ENCODE data around the gene CIT. TPM values are rescaled to one million over a fixed set of nuclear protein-coding genes. Genes with fewer than 3 reads are reported as not detected.

Gene CIT
- total and polyA plus RNA-seq, 9 of the 15 experiments (the other 6 are each of a cell fraction or from before 2014, with no cell fraction given), result 1.1 to 46.7 (median 21.3) TPM

GRCh38 chr12:119667577-119668323 lies 209.4 kb downstream of the CIT start, which contains the start of gene PRKAB1 (continued):
- TF ChIP-seq JUND (IDR thresholded peaks at IDR 0.05; ENCODE audit: borderline replicate concordance, low read depth, low read length) (peak; percentile 58), JUND (tag; IDR thresholded peaks at IDR 0.05; ENCODE audit: borderline replicate concordance, low read depth, low read length) (peak; percentile 29; the same call in 1 of the 3 replicates), SAP30 (IDR thresholded peaks at IDR 0.05; ENCODE audit: borderline replicate concordance, insufficient read depth, low read depth, low read length, poor library complexity, severe bottlenecking) (peak; percentile 71), PBX2 (CRISPR knock-in tag; IDR thresholded peaks at IDR 0.05; ENCODE audit: low read depth) (no peak), PBX2 (tag; conservative IDR thresholded peaks at IDR 0.05; ENCODE audit: low read depth) (no peak), ZNF707 (CRISPR knock-in tag; conservative IDR thresholded peaks at IDR 0.05) (no peak), ELF1 (tag; IDR thresholded peaks at IDR 0.05) (peak; percentile 94), USF2 (CRISPR knock-in tag; IDR thresholded peaks at IDR 0.05) (no peak), SIN3B (IDR thresholded peaks at IDR 0.05; ENCODE audit: low read depth) (peak; percentile 47; the same call in 1 of the 2 replicates), ZNF184 (CRISPR knock-in tag; IDR thresholded peaks at IDR 0.05) (no peak), SREBF1 (IDR thresholded peaks at IDR 0.05; ENCODE audit: borderline replicate concordance, low read depth, low read length) (no peak), E2F3 (CRISPR knock-in tag; IDR thresholded peaks at IDR 0.05) (0 out of 2 replicates have a peak, but pooled peaks have one; percentile 55), NFE2 (IDR thresholded peaks at IDR 0.05; ENCODE audit: low read depth) (peak; percentile 21; the same call in 1 of the 2 replicates), JUN (IDR thresholded peaks at IDR 0.05; ENCODE audit: borderline replicate concordance, low read depth, low read length) (peak; percentile 37; the same call in 1 of the 2 replicates), JUN (CRISPR knock-in tag; IDR thresholded peaks at IDR 0.05; ENCODE audit: borderline replicate concordance) (no peak), KDM5B (IDR thresholded peaks at IDR 0.05; ENCODE audit: insufficient replicate concordance, low read depth, low read length) (peak; percentile 24), ETS2 (tag; IDR thresholded peaks at IDR 0.05; ENCODE audit: borderline replicate concordance, poor library complexity, severe bottlenecking) (no peak), RBM39 (optimal IDR thresholded peaks at IDR 0.05; ENCODE audit: low read depth, low read length) (no peak), MCM7 (IDR thresholded peaks at IDR 0.05) (no peak), SMAD3 (CRISPR knock-in tag; conservative IDR thresholded peaks at IDR 0.05) (no peak), KLF1 (tag; IDR thresholded peaks at IDR 0.05) (peak; percentile 84; the same call in 1 of the 2 replicates), TBP (optimal IDR thresholded peaks at IDR 0.05; ENCODE audit: low read depth, low read length) (peak; percentile 76), ZNF561 (CRISPR knock-in tag; conservative IDR thresholded peaks at IDR 0.05) (no peak), MEF2A (IDR thresholded peaks at IDR 0.05; ENCODE audit: control insufficient read depth, low read depth, low read length) (no peak)
- TF ChIP-seq, protein P1, sequence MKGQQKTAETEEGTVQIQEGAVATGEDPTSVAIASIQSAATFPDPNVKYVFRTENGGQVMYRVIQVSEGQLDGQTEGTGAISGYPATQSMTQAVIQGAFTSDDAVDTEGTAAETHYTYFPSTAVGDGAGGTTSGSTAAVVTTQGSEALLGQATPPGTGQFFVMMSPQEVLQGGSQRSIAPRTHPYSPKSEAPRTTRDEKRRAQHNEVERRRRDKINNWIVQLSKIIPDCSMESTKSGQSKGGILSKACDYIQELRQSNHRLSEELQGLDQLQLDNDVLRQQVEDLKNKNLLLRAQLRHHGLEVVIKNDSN (CRISPR knock-in tag; IDR thresholded peaks at IDR 0.05), result peak; percentile 38; the same call in 1 of the 2 replicates

All from K562 (cell line).